ENCODE measurements around the gene SREBF2.

Gene SREBF2

DNA sequence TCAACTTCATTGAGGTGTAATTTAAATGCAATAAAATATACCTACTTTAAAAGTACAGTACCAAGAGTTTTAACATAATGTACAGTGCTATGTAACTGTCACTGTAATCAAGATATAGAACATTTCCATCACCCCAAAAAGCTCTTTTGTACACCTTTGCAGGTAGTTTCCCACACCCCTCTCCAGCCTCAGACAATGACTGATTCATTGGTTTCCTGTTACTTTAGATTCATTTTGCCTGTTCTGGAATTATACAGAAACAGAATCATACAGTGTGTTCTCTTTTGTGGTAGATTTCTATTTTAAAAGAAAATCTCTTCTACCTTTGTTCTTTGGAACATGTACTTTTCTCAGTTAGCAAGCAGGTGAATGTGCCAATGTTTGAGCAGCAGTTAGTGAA is 43.8 kb downstream of the SREBF2 start:
- DNase-seq (ENCODE audit: low read depth), result no peak

DNA sequence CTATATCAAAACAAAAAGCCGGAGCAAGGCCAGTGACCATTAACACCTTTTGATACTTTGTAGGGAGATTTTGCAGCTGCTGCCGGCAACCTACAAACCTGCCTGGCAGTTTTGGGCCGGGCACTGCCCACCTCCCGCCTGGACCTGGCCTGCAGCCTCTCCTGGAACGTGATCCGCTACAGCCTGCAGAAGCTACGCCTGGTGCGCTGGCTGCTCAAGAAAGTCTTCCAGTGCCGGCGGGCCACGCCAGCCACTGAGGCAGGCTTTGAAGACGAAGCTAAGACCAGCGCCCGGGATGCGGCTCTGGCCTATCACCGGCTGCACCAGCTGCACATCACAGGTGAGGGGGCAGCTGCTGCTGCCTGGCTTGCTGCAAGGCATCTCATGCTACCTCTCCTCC is 47.7 kb downstream of the SREBF2 start:
- DNase-seq (ENCODE audit: low read depth), result no peak

DNA sequence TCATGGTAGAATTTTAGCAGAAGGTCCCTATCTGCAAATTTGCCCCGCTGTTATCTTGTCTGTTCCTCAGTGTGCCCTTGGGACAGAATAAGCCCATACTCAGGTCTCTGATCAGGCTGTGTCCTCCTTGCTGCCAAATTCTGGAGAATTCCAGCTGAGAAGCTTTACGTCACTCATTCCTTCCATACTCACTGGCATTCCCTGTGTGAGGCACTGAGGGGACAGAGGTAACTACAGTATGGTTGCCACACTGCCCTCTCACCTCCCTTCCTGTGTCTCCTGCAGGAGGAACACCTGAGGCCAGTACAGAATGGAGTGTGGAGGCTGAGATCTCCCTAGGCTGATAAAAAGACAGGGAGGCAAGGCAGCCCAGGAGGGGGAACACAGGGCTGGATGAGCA is 50.5 kb downstream of the SREBF2 start:
- DNase-seq (ENCODE audit: low read depth), result no peak

GRCh38 chr22:41885116-41885515 is 52.2 kb downstream of the SREBF2 start:
- no peak for DNase-seq (ENCODE audit: low read depth)

- no peak for DNase-seq (ENCODE audit: low read depth)
Measured at GRCh38 chr22:41885516-41885915, 52.6 kb downstream of the SREBF2 start.

GRCh38 chr22:41888627-41889200 is 55.8 kb downstream of the SREBF2 start:
- no peak for DNase-seq (ENCODE audit: low read depth)

- DNase-seq (ENCODE audit: low read depth), result no peak
Measured at GRCh38 chr22:41891407-41891806, 58.5 kb downstream of the SREBF2 start.

DNA sequence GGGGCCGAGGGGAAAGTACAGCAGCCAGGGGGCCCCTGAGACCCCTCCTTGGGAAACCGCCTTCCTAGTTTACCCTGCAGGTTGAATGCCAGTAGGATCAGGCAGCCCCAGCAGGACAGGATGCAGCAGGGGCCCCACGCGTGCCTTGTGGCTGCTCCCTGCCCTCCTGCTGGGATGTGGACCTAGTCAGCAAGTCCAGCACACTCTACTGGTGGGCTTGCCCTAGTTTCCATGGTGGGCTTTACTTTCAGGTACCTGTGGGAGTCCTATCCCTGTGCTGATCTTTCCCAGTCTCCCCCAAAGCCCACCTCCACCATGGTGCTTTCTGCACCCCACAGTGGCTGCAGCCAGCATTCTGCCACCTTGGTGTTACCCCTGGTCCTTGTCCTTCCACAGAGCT is 59.8 kb downstream of the SREBF2 start:
- no peak for DNase-seq (ENCODE audit: low read depth)

DNA sequence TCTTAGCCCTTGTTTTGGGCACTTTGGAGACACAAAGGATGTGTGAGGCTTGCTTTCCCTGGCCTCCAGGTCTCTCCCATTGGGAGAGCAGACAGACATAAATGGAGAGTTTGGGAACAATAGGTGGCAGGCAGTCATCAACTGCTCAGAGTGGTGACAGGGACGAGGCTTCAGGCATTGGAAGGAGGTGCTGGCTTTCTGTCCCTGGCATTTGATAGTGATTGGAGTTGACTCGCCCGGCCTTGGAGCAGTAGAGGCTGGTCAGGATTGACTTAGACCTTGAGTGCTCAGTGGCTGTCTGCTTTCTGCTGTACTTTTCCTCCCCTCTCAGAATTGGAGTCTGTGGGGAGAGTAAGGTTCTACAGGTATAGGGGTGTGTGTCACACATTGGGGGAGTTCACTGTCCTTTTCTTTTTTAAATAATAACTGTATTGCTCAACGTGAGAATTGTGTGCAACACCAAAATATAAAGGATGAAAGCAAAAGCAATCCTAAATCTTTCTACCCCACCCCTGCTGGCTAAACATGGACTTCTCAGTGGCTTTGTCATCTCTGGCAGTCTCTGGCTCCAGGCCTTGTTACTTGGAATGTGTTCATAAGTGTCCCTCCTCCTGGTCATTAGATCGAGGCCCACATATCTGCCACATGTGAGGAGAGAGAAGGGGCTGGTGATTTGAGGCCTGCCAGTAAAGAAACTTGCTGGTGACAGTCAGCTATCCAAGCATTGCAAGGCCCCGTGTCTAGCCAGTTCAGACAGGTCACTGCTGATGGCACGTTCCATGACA is 60.9 kb downstream of the SREBF2 start:
- DNase-seq (ENCODE audit: low read depth), result no peak

DNA sequence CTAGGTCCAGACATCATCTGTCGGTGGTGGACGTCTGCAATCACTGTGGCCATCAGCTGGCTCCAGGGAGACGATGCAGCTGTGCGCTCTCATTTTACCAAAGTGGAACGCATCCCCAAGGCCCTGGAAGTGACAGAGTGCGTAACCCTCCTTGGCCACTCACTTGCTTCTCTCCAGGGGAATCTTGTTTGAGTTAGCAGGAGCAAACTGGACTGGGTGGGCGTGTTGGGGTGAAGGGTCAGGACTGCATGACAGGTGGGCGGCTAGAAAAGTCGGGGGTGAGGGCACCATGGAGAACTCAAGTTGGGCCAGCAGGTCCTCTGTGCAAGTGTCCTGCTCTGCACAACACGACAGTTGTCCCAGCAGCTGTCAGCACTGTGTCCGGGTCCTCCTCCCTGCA is 65.7 kb downstream of the SREBF2 start:
- DNase-seq (ENCODE audit: low read depth), result no peak

GRCh38 chr22:41899110-41899509 is 66.2 kb downstream of the SREBF2 start:
- no peak for DNase-seq (ENCODE audit: low read depth)

- DNase-seq (ENCODE audit: low read depth), result no peak
Measured at GRCh38 chr22:41899992-41900651, 67.2 kb downstream of the SREBF2 start.

DNA sequence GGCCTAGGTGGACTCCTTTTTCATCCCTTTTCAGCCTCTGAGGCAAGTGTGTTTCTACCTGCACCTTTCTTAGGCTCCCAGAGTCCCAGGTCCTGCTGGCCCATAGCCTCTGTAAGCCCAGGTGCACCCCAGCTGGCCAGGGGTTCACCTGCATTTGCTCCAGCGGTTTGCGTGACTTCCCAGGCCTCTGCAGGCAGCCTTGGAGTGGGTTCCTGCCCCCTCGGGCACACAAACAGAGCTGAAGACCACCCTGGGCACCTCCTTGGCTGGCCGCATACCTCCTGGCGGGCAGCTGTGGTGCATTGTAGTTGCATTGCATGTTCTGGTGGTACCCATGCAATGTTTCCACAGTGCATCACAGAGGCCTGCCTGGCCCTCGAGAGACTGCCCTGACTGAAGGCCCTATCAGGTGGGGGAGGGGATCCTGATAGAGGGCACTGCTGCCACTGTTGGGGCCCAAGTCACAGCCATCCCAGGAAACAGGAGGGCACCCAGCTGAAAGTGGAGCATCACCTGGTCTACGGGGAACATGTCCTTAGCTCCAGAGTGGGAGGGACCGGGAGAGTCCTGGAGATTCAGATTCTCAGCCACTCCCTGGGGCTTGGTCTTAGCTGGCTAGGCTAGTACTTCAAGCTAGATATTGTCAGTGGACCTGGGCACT is 67.9 kb downstream of the SREBF2 start:
- DNase-seq (ENCODE audit: low read depth), result no peak

- DNase-seq (ENCODE audit: low read depth), result no peak
Measured at GRCh38 chr22:41902016-41902415, 69.1 kb downstream of the SREBF2 start.

GRCh38 chr22:41902932-41903421 is 70.1 kb downstream of the SREBF2 start:
- DNase-seq (ENCODE audit: low read depth), result no peak

DNA sequence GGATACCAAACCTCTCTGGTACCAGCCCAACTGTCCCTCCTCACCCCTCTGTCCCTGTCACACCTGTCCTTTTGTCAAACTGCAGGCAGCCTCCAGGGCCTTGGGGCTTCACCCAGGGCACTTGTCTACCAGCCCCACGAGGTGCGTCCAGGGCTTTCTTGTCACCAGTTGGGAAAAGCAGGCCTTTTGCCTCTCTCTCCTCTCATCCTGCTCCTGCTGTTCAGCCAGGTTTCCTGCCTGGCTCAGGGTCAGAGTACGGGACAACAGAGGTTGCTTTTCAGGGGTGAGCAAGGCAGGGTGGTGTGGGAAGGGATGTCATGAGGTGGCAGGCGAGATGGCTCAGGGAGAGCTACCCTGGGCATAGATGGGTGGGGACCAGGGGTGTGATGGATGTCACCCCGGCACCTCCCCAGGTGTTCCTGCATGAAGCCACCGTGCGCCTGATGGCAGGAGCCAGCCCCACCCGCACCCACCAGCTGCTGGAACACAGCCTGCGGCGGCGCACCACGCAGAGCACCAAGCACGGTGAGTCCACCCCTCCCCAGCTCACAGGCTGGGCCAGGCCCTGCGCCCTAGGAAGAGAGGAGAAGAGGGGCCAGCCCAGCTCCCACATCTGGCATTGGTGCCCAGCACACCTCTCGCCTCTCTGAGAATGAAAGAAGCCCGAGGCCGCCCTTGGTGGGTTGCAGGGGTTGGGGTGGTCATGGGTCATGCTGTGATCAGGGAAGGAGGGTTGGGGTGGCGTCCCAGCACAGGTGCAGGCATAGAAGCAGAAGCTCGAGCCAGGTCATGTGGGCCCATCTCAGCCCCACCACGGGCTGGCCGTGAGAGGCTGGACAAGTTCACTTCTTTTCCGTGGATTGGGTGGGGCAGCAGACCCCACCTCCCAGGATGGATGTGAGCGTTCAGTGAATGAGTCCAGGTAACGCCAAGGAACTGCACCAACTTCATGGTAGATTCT is 71.8 kb downstream of the SREBF2 start:
- no peak for DNase-seq (ENCODE audit: low read depth)

GRCh38 chr22:41905411-41906202 is 72.7 kb downstream of the SREBF2 start:
- no peak for DNase-seq (ENCODE audit: low read depth)

DNA sequence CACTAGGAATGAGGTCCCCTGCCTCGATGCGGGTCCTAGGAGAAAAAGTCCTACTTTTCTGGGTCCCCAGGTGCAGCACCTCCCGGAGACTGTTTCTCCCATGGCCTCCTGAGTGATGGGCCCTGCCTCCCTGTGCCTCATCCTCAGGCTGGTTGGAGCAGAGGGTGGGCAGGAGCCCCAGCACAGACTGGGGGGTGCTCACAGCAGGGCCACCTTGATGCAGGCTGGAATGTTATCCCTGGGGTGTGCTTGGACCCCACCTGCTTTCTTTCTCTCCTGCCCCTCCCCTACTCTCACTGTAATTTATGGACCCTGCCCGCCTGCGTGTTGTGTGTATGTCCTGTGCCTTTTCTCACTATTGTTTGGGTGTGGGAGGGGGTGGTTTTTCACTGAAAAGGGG is 73.9 kb downstream of the SREBF2 start:
- DNase-seq (ENCODE audit: low read depth), result no peak

DNA sequence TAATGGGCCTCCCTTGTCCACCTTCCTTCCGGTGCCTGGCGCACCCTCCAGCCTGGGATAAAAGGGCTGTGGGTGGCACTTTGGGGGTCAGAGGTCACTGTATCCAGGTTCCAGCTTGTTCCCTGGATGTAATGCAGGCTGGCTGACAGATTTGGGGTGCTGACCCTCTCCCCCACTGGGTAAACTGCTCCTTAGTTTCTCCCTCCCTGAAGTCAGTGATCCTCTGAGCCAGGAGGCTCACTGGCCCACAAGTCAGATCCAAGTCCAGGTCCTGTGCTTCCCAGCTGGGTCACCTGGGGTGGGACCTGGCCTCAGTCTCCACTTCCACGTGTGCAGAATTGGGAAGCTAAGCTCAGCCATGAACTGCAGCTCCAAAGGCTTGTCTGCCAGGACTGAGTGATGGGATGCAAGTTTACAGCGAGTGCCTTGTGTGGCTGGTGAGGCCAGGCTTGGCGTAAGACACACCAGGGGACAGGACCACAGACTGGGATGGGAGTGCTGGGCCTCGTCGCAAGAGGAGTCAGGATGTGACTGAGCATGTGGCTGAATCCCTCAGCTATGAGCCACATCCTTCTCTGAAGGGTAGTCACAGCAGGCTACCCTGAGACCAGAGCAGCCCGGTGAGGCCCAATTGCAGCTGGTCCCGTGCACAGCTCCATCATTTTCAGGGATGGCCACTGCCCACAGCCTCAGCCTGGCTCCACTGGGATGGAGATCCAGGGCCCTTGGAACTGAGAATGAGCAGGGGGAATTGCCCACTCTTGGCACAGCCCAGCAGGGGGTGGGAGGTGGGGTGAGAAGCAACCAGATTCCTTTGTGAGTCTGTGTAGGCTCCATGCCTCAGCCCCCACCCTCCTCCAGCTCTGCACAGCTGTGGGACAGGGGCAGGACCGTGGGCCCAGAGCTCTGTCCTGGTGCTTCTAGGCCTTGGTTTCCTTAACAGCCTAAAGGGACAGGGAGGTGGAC is 74.8 kb downstream of the SREBF2 start:
- DNase-seq (ENCODE audit: low read depth), result no peak
